AG08396 (cell line): Measurements from ENCODE around the gene TBX21.
"Not testable (repeated sequence)": the region's sequence is repeated elsewhere in the genome, so short reads cannot be mapped to it uniquely, and the experiment has no call there.

Source experiments
- DNase-seq: peaks from one replicate; pipeline ENCODE4 v3.0.0; 2012; ENCODE audit warnings: low spot score, mixed read lengths

TBX21 gene

DNA sequence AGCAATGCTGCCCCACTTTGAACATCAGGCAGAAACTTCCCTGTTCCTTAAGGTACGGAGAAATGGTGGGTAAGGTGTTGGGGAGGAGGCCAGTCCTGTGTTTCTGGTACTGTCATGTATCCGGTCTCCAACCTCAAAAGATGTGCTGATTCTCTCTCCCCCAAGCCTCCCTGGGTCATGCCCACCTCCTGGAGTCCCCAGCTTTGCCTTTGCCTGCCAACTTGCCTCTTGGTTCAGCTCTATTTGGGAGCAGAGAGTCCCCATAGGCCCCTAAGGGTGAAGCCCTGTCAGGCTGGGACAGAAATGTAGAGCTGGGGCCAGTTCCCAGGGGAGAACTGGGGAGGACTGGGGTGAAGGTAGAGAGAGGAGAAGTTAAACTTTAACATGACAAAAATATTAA, 1.6 kb upstream of the TBX21 start:
- DNase-seq: no peak

DNA sequence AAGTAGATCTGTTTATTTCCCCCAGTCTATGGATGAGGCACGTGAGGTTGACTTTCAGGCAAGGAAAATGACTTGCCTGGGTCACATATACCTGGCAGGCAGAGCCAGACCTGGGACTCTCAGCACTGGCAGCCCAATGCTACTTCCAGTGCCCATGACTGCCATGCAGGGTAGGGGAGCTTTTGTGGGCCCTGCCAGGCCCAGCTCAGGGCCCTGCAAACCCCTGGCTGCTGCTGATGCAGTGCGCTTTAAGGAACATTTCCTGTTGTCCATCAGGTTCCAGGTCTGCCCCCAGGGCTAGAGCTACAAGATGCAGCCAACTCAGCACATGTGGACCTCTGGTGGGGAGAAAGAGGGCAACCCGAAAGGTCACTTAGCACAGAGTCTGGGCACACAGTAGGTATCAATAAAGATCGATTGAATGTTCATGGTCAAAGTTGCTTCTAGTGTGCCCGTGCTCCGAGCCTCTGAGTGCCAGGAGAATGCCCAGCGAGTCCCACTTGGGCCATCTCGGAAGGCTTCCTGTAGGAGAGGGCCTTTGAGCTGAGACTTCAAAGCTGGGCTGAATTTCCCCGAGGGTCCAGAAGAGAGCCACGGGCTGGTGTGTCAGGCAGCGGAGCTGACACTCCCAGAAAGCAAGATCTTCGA, 513 bp upstream of the TBX21 start:
- no peak for DNase-seq

DNA sequence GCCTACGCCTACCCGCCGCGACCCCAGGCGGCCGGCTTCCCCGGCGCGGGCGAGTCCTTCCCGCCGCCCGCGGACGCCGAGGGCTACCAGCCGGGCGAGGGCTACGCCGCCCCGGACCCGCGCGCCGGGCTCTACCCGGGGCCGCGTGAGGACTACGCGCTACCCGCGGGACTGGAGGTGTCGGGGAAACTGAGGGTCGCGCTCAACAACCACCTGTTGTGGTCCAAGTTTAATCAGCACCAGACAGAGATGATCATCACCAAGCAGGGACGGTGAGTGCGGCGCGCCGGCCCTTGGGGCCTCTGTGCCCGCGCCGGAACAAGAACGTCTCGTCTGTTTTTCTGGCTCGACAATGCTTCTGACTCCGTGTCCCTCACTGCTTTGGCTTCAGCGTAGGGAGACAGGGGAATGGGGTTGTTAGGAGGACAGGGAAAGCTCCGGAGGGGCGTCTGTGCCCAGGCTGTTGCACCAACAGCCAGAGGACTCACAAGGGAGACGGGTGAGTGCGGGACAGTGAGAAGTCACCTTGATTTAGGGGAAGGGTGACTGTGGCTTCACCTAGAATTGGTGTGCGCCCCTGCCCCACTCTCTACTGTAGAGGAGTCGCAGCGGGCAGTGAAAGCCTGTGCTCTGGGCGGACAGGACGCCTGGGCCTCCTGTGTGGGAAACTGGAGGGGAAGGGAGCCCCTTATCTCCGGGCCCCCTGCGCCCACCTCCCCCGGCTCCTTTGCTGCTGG, 806 bp downstream of the TBX21 start:
- DNase-seq: no peak

DNA sequence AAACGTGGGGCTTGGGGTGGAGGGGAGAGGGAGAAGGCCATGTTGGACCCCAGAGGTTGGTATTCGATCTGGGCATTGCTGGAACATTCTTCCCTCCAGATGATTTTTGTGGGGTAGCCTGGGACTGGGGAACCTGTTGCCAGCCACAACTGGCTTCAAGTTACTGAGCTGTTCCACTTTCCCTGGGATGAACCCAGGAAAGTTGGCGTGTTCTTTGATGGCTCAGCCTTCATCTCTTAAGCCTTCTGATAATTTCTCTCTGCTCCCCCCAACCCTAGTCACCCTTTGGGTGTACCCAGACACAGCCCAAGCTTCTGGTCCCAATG, 2.1 kb downstream of the TBX21 start:
- DNase-seq: no peak

DNA sequence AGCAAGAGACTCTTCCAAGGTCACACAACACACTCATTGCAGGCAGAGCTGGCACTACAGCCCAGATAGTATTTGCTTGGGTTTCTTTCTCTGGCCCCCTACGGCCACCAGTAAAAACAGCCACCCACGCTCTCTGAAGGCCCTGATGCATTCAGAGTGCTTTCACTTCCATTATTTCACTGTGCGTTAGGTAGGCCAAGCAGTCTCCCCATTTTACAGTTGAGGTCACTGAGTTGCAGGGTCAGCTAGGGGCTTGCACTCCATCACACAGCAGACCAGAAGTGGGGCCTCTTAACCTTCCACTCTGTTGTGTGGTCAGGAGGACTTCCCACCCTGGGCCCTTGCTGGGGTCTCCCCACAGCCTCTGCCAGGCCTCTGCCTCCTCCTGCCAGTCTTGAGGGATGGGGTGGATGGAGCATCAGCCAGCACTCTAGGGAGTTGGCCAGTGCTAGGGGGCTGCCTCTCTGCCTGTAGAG, 2.5 kb downstream of the TBX21 start:
- DNase-seq: no peak

DNA sequence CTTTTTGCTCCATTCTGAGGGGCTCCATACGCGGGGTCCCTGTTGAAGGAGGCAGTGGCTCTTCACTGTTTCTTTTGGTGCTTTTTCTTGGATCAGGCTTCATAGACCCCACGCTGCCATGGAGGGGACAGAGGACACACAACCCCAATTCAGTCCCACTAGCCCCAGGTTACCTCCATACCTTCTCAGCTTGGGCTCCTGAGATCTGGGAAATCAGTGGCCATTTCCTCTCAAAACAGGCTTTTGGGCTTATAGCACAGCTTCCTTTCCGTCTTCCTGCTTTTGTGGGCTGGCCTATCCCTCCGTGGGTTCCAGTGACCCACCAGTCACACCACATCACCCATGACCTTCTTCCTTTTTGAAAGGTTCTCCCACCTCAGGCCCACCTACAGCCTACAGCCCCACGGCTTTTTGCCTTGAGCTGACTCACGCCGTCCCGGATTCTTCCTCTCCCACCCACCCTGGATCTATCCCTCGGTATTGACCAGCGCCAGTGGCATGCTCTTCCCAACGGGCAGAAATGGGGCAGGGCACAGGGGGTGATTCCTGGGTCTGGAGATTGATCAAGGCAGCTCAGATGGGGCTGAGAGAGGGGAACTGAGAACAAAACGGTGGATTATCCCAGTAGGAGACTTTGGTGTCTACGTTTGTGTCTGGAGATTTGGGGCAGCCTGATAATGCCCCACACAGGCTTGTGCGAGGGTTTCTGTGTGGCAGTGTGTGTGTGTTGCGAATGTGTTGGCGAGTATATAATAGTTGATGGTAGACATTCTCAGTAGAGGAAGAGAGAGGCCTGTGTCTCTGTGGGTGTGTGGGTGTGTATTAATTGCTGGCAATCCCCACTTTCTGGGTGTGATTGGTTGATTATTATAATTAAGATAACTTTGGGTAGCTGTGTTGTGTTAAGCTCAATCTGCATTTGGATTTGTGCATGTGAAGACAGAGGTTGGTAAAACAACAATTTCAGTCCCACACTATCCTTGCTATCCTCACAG, 3.8 kb downstream of the TBX21 start:
- no peak for DNase-seq

DNA sequence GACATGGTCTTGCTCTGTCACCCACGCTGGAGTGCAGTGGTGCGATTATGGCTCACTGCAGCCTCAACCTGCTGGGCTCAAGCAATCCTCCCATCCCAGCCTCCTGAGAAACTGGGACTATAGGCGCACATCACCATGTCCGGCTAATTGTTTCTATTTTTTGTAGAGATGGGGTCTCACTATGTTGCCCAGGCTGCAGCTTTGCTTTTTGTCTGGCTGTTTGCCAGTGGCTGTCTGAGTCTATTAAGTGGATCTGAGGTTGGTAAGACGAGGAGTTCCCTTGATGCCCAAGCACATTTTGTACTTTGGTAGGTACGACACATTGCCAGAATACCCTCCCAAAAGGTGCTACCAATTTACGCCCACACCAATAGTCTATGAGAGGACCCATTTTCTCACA, 5.1 kb downstream of the TBX21 start:
- no peak for DNase-seq

DNA sequence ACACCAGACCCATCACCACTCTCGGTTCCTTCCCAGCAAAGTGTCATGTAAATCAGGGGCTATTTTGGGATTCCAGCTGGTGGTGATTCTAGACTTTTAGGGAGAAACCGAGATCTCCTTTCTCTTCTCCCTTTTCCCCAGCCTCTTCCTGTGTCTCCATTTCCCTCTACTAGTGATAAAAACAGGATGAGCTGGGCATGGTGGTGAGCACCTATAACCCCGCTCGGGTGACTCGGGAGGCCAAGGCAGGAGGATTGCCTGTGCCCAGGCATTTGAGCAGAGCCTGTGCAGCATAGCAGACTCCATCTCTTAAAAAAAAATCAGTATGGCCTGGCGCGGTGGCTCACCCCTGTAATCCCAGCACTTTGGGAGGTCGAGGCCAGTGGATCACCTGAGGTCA, 6.1 kb downstream of the TBX21 start:
- no peak for DNase-seq

DNA sequence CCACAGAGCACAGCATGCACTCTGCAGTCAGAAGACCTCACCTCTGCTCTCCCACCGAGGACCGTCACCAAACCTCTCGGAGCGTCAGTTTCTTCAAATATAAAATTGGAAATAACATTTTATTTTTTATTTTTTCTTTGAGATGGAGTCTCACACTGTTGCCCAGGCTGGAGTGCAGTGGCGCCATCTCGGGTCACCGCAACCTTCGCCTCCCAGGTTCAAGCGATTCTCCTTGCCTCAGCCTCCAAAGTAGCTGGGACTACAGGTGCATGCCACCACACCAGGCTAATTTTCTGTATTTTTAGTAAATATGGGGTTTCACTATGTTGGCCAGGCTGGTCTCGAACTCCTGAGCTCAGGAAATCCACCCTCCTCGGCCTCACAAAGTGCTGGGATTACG, 6.9 kb downstream of the TBX21 start:
- DNase-seq: not testable (repeated sequence)

DNA sequence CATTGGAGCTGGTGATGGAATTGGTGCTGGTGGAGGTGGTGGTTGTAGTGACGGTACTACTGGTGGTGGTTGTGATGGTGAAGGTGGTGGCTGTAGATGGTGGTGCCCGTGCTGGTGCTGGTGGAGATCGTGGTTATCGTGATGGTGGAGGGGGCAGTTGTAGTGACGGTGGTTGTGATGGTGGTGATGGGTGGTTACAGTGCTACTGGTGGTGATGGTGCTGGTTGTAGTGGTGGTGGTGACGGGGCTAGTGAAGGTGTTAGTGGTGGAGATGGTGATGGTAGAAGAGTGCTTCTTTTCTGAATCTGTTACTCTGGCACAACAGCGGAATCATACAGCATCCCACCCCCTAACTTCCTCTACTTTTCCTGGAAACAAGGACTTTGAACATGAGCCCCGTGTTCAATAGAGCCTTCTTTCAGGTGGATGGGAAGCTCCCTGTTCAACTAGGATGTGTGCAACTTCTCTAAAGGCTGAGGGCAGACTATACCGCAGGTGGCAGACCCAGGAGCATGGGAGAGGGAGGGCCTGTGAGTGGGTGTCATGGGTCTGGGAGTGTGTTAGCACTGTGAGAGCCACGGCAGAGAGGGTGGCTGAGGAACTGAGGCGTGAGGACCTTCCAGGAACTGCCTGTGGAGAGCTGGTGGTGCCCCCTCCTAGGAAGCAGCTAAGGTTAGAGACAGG, 8.2 kb downstream of the TBX21 start:
- DNase-seq: no peak

DNA sequence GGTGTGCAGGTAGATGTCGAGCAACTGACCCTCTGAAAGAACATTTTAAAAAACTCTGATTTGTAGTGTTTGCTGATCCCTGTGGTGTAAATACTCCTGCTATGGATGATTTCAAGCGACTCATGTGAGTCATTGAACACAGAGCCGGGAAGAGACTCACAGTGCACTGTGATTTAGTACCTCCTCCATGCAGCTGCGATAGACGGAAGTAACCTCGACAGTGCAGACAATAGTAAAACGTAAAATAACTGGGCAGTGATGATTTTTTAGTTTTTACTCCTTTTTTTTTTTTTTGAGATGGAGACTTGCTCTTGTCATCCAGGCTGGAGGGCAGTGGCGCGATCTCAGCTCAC, 8.7 kb downstream of the TBX21 start:
- peak; percentile 10 for DNase-seq

DNA sequence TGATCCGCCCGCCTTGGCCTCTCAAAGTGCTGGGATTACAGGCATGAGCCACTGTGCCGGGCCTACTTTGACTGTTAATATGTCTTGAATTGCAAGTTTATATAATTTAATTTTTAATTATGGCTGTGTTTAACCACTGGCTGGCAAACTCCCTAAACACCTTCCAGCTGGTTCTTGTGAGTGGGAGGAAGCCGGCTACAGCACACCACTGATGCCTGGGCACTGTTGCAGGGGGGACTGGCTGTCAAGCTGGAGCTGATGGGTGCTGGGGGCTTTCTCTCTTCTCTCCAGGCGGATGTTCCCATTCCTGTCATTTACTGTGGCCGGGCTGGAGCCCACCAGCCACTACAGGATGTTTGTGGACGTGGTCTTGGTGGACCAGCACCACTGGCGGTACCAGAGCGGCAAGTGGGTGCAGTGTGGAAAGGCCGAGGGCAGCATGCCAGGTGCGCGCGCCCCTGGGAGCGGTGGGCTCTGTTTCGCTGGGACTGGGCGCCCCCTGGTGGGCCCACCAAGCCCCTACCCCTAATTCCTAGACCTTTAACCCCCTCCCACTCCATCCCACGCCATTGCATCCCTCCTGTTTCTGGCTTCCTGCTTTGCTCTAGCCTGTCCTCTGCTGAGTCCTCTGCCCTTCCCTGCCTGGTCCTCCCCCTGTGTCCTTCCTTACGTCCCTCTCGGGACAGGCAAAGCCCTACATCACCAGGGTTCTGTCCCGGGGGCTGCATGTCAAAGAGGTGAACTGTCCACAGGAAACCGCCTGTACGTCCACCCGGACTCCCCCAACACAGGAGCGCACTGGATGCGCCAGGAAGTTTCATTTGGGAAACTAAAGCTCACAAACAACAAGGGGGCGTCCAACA, 9.5 kb downstream of the TBX21 start:
- peak; percentile 9 for DNase-seq

DNA sequence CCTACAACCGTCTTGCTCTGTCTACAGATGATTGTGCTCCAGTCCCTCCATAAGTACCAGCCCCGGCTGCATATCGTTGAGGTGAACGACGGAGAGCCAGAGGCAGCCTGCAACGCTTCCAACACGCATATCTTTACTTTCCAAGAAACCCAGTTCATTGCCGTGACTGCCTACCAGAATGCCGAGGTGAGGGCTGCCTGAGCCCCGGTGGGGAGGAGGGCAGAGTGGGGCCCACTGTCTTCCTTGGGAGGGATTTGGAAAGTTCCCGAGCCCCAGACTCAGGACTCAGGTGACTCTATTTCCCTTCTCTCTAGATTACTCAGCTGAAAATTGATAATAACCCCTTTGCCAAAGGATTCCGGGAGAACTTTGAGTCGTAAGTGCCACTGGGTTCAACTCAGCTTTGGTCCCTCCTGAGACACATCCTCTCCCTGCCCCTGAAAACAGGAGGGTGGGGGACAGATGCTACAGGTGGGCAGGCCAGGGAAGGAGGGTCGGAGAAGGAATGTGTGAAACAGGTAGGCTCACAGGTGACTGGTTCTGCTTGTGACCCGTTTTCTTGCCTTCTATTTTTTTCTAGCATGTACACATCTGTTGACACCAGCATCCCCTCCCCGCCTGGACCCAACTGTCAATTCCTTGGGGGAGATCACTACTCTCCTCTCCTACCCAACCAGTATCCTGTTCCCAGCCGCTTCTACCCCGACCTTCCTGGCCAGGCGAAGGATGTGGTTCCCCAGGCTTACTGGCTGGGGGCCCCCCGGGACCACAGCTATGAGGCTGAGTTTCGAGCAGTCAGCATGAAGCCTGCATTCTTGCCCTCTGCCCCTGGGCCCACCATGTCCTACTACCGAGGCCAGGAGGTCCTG, 11.4 kb downstream of the TBX21 start:
- no peak for DNase-seq

DNA sequence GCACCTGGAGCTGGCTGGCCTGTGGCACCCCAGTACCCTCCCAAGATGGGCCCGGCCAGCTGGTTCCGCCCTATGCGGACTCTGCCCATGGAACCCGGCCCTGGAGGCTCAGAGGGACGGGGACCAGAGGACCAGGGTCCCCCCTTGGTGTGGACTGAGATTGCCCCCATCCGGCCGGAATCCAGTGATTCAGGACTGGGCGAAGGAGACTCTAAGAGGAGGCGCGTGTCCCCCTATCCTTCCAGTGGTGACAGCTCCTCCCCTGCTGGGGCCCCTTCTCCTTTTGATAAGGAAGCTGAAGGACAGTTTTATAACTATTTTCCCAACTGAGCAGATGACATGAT, 12.0 kb downstream of the TBX21 start:
- peak; percentile 8 for DNase-seq

DNA sequence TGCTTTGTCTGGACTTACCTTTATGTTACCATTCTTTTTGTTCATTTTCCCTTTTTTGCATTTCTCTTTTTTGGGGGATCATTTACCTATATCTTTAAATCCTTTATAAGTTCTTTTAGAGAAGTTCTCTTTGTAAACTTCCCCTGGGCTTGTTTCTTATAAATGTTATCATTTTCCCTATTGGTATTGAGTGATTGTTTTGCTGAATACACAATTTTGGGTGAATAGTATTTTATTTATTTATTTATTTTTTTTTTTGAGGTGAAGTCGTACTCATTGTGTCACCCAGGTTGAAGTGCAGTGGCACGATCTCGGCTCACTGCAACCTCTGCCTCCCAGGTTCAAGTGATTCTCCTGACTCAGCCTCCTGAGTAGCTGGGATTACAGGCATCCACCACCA, 18.4 kb downstream of the TBX21 start:
- DNase-seq: no peak

DNA sequence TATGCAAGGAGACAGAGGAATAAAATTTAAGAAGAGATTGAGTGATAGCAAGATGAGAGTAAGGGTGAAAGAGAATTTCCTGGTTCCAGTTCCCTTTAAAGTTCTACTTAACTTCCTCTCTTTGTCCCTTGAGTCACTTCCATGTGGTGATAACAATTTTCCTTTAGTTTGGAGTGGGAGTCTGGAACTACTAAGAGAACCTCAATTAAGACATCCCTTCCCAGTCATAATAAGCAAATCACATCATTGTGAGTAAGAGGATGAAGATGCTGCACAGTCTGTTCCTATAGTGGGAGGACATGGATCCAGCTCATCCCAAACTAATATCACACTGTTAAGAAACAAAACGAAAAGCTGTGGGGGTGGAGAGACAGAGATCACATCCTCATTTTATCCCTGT, 24.4 kb downstream of the TBX21 start:
- no peak for DNase-seq

DNA sequence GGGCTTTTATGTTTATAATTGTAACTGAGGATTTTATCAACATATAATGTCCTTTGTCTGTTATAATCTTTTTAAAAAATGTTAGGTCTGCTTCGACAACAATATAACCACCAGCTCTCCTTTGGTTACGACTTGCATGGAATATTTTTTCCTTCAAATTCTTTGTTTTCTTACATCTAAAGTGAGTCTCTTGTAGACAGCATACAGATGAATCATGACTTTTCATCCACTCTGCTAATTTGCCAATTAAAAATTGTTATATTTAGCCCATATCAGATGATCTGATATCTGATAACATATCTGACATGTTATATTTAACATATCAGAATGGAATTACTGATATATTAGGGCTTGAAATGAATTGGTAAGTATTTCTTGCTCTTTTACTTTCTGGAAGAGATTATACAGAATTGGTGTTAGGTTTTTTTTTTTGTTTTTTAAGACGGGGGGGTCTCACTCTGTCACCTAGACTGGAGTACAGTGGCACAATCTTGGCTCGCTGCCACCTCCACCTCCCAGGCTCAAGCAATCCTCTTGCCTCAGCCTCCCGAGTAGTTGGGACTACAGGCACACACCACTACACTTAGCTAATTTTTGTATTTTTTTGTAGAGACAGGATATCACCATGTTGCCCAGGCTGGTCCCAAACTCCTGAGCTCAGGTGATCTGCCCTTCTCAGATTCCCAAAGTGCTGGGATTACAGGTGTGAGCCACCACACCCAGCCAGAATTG, 27.5 kb downstream of the TBX21 start:
- DNase-seq: no peak

DNA sequence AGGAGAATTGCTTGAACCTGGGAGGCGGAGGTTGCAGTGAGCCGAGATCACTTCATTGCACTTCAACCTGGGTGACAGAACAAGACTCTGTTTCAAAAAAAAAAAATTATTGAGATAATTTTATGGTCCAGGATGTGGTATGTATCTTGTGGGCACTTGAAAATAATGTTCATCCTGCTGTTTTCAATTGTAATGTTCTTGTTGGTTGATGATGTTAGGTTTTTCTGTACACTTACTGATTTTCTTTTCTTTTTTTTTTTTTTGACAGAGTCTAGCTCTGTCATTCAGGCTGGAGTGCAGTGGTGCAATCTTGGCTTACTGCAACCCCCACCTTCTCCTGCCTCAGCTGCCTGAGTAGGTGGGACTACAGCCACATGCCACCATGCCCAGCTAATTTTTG, 29.7 kb downstream of the TBX21 start:
- DNase-seq: no peak

DNA sequence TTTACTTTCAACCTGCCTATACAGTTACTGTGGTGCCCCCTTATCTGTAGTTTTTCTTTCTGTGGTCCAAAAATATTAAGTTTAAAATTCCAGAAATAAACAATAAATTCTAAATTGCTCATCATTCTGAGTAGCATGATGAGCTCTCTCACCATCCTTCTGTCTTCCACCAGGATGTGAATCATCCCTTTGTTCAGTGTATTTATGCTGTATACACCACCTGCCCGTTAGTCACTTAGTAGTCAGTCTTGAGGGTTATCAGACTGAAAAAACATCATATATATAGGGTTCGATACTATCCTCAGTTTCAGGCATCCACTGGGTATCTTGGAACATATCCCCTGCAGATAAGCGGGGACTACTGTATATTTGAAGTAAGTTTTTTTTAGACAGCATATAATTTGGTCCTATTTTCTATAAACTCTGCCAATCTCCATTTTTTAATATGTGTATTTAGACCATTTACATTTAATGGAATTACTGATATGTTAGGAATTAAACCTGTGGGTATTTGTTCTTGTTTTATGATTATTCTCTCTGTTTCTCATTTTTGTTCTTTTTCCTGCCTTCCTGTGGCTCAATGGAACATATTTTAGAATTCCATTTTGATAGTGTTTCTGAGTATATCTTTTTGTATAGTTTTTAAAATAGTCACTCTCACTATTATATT, 31.0 kb downstream of the TBX21 start:
- no peak for DNase-seq
